ENCODE results near the gene MYO18A. TPM values are rescaled to one million over a fixed set of nuclear protein-coding genes. Genes with fewer than 3 reads are reported as not detected.

MYO18A gene
- total RNA-seq, 4 donors from 2014 or later = 33.2 to 104 (median 59.3) TPM

DNA sequence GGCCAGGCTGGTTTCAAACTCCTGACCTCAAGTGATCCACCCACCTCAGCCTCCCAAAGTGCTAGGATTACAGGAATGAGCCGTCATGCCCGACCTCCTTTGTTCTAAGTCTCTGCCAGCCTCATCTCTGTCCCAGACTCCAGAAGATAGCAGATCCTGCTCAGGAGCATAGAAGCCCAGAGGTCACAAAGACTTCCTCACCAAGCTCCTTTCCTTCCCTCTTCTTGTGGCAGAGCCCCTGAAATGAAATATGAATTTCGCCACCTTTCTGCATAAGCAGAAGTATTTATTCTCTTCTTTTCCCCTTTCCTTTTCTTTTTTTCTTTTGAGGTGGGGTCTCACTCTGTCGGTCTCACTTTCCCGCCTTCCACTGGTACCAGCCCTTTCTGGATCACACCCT is 148.7 kb downstream of the MYO18A start:
- no peaks in the 10 kb centered on the region for H3K36me3 ChIP-seq
- intact Hi-C loops (cut with DNase I; ENCODE audit: low total_unique reads) = no loop called here

DNA sequence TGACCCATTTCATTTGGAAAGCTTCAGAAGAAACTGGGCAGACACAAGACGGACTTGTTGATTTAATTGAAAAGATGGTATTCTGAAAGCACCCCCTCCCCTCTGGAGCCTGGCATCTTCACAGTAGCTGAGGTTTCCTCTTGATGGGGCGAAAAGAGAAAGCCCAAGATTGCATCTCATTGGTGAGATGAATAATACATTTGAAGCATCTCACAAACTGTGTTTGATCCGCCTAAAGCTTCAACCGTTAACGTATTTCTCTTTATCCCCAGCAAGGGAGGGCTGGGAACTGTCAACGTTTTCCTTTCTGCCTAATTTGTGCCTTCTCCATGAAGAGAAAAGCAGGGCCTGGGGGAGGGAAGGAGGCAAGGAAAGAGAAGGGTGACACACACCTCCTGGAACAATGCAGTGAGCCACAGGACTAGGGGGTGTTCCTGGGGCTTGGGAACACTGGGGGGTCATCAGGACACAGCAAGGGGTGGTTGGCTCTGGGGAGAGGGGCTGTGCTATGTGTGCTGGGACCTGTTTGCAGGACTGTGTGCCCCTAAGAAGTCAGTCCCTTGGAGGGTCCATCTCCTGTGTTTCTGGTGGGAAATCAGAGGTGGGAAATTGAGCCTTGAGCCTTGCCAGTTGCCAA is 155.8 kb downstream of the MYO18A start:
- Histone ChIP-seq H3K4me1 (no peaks in the 10 kb centered on the region), H3K27me3 (no peaks in the 10 kb centered on the region), H3K9me3 (no peaks in the 10 kb centered on the region), H3K27ac (no peak overlapping the region), H3K4me3 (no peak overlapping the region), H3K36me3 (no peaks in the 10 kb centered on the region)
- DNase-seq = no peak
- intact Hi-C loops (cut with DNase I; ENCODE audit: low total_unique reads) = no loop called here
- TF ChIP-seq, protein P1, sequence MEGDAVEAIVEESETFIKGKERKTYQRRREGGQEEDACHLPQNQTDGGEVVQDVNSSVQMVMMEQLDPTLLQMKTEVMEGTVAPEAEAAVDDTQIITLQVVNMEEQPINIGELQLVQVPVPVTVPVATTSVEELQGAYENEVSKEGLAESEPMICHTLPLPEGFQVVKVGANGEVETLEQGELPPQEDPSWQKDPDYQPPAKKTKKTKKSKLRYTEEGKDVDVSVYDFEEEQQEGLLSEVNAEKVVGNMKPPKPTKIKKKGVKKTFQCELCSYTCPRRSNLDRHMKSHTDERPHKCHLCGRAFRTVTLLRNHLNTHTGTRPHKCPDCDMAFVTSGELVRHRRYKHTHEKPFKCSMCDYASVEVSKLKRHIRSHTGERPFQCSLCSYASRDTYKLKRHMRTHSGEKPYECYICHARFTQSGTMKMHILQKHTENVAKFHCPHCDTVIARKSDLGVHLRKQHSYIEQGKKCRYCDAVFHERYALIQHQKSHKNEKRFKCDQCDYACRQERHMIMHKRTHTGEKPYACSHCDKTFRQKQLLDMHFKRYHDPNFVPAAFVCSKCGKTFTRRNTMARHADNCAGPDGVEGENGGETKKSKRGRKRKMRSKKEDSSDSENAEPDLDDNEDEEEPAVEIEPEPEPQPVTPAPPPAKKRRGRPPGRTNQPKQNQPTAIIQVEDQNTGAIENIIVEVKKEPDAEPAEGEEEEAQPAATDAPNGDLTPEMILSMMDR (IDR thresholded peaks at IDR 0.05) = no peak
- no peak for TF ChIP-seq POLR2A (IDR thresholded peaks at IDR 0.05)

More for the DNA sequence above, 148.7 kb downstream of the MYO18A start:
- no peaks in the 10 kb centered on the region for H3K4me1 ChIP-seq
- no peaks in the 10 kb centered on the region for H3K9me3 ChIP-seq
- TF ChIP-seq, protein P1 (IDR thresholded peaks at IDR 0.05) = no peak
- no peak for TF ChIP-seq POLR2A (IDR thresholded peaks at IDR 0.05)
- no peak for DNase-seq
- no peaks in the 10 kb centered on the region for H3K27me3 ChIP-seq
- no peak overlapping the region for H3K27ac ChIP-seq
- H3K4me3 ChIP-seq = no peak overlapping the region

DNA sequence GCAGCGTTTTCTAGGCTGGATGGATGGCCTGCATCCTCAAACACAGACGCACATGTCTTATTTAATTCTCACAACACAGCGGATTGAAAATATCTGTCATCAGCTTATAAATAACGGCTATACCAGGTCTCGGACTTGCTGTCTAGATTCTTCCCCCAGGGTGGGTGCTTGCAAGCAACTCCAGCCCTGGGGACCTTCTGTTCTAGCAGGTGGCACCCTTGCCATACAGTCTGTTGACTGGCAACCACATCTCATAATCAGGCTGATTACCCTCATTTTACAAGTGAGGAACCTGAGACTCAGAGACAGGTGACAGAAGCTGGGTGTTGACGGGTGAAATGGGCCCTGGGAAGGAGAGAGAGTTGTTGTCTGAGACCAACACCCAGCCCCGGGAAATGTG is 158.1 kb downstream of the MYO18A start:
- Histone ChIP-seq H3K9me3 (no peaks in the 10 kb centered on the region), H3K4me1 (no peaks in the 10 kb centered on the region), H3K36me3 (no peaks in the 10 kb centered on the region), H3K4me3 (no peak overlapping the region), H3K27ac (no peak overlapping the region), H3K27me3 (no peaks in the 10 kb centered on the region)
- TF ChIP-seq, protein P1 (IDR thresholded peaks at IDR 0.05) = no peak
- TF ChIP-seq POLR2A (IDR thresholded peaks at IDR 0.05) = no peak
- intact Hi-C loops (cut with DNase I; ENCODE audit: low total_unique reads) = no loop called here
- DNase-seq = no peak

DNA sequence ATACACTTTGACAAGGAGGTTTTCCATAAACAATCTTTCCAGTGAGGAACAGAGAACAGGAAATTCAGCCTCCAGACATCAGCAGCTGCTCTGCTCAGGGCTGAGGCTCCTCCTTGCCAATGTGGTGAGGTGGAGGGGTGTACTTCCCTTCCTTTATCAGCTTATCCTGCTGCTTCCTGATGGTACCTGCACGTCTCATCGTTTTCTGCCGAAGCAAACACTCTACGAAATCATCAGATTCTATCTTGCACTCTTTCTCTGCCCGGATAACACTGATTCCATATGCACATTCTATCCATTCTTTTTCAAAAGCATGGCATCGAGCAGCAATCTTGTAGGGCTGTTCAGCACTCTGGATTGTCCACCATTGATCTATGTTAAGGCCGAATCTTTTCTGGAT is 159.0 kb downstream of the MYO18A start:
- no peak overlapping the region for H3K4me3 ChIP-seq
- no peaks in the 10 kb centered on the region for H3K4me1 ChIP-seq
- H3K9me3 ChIP-seq = no peaks in the 10 kb centered on the region
- intact Hi-C loops (cut with DNase I; ENCODE audit: low total_unique reads) = no loop called here
- no peaks in the 10 kb centered on the region for H3K36me3 ChIP-seq
- TF ChIP-seq, protein P1 (IDR thresholded peaks at IDR 0.05) = no peak
- no peak for TF ChIP-seq POLR2A (IDR thresholded peaks at IDR 0.05)
- no peak for DNase-seq
- no peaks in the 10 kb centered on the region for H3K27me3 ChIP-seq
- H3K27ac ChIP-seq = no peak overlapping the region

Other genes with a start within 250 kb of the MYO18A start
- gene PHF12, start 228.9 kb downstream of the MYO18A start, total RNA-seq = 10 to 100 TPM; 22.1 to 78.4 (median 55.2) TPM
- under 1 TPM in 1 of 4 donors, not detected in 3; 0.07 TPM for gene SEZ6, start 174.4 kb downstream of the MYO18A start, total RNA-seq
- gene PIPOX, start 137.3 kb downstream of the MYO18A start, total RNA-seq = 1 to 10 TPM in 3 of 4 donors, under 1 TPM in 1; 0.59 to 7.4 (median 2.9) TPM
- gene CRYBA1, start 66.5 kb upstream of the MYO18A start, total RNA-seq = not detected
- gene NUFIP2, start 113.8 kb upstream of the MYO18A start, total RNA-seq = 10 to 100 TPM; 15.6 to 62.4 (median 38.7) TPM
- gene TAOK1, start 210.0 kb upstream of the MYO18A start, total RNA-seq = 100 to 1,000 TPM in 1 of 4 donors, 10 to 100 TPM in 3; 24.6 to 102 (median 64.9) TPM

Measured in uterus (tissue), 4 donors.